A673 (cell line): ENCODE measurements around the gene CDR2.

Experiments
- EZH2 ChIP-seq: fragments of 200-600 bp; sonication (generic); IDR thresholded peaks from 2 replicates; pipeline ENCODE4 v1.6.1; 2017; ENCODE audit warnings: borderline replicate concordance, low read depth, mild to moderate bottlenecking, mixed read lengths, antibody characterized with exemption, low read length; ENCODE audit not compliant: poor library complexity, severe bottlenecking
- TF ChIP-seq, protein P1 (sequence below): fragments of 300-800, 200-600 bp; sonication (generic); conservative IDR thresholded peaks from 2 replicates; pipeline ENCODE4 v1.5.1; 2017; ENCODE audit warnings: low read depth, mild to moderate bottlenecking, antibody characterized with exemption, low read length, moderate library complexity, mixed read lengths

DNA sequence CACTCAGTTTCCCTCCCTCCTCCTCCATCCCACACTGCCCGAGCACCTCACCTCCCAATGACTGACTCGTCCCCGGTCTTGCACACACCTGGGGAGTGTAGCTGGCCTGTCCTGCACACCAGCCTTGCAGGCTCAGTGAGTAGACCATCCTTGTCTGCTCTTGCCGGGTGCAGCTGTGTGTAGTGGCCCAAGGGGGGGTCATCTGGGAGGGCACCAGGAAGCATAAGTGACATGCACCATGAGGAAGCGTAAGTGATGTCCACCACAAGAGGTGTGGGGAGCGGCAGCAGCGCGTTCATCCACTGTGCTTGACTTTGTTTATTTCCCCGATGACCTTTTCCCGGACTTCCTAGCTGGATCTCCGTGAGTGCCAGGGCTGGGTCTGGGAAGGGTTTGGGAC, 45.5 kb upstream of the CDR2 start:
- TF ChIP-seq EZH2: no peak
- TF ChIP-seq, protein P1, sequence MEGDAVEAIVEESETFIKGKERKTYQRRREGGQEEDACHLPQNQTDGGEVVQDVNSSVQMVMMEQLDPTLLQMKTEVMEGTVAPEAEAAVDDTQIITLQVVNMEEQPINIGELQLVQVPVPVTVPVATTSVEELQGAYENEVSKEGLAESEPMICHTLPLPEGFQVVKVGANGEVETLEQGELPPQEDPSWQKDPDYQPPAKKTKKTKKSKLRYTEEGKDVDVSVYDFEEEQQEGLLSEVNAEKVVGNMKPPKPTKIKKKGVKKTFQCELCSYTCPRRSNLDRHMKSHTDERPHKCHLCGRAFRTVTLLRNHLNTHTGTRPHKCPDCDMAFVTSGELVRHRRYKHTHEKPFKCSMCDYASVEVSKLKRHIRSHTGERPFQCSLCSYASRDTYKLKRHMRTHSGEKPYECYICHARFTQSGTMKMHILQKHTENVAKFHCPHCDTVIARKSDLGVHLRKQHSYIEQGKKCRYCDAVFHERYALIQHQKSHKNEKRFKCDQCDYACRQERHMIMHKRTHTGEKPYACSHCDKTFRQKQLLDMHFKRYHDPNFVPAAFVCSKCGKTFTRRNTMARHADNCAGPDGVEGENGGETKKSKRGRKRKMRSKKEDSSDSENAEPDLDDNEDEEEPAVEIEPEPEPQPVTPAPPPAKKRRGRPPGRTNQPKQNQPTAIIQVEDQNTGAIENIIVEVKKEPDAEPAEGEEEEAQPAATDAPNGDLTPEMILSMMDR: no peak
